Subcutaneous adipose tissue (tissue), 4 donors: Measurements from ENCODE around the gene KIAA0232. TPM values are rescaled to one million over a fixed set of nuclear protein-coding genes. Genes with fewer than 3 reads are reported as not detected.

Source experiments
- total RNA-seq, 4 donors: library from RNA; depleted of rRNA; stranded (reverse); fragments of >200 nt; gene quantifications; one replicate each; pipeline ENCODE4 v1.1.0, GENCODE V29; 2016
- TF ChIP-seq, protein P1 (sequence below): fragments of 450-650 bp; IDR thresholded peaks from one replicate; pipeline ENCODE4 v1.5.1; 2016; ENCODE audit warnings: low read depth, mild to moderate bottlenecking, control low read depth, antibody characterized with exemption, moderate library complexity

Gene KIAA0232
- total RNA-seq, 4 donors from 2014 or later, result 24.3 to 36.5 (median 31.0) TPM

- TF ChIP-seq, protein P1, sequence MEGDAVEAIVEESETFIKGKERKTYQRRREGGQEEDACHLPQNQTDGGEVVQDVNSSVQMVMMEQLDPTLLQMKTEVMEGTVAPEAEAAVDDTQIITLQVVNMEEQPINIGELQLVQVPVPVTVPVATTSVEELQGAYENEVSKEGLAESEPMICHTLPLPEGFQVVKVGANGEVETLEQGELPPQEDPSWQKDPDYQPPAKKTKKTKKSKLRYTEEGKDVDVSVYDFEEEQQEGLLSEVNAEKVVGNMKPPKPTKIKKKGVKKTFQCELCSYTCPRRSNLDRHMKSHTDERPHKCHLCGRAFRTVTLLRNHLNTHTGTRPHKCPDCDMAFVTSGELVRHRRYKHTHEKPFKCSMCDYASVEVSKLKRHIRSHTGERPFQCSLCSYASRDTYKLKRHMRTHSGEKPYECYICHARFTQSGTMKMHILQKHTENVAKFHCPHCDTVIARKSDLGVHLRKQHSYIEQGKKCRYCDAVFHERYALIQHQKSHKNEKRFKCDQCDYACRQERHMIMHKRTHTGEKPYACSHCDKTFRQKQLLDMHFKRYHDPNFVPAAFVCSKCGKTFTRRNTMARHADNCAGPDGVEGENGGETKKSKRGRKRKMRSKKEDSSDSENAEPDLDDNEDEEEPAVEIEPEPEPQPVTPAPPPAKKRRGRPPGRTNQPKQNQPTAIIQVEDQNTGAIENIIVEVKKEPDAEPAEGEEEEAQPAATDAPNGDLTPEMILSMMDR, result no peak
These were observed 14.0 kb upstream of the KIAA0232 start for GRCh38 chr4:6768539-6768905.

GRCh38 chr4:6769233-6769988 is 13.1 kb upstream of the KIAA0232 start:
- TF ChIP-seq, protein P1, result no peak

DNA sequence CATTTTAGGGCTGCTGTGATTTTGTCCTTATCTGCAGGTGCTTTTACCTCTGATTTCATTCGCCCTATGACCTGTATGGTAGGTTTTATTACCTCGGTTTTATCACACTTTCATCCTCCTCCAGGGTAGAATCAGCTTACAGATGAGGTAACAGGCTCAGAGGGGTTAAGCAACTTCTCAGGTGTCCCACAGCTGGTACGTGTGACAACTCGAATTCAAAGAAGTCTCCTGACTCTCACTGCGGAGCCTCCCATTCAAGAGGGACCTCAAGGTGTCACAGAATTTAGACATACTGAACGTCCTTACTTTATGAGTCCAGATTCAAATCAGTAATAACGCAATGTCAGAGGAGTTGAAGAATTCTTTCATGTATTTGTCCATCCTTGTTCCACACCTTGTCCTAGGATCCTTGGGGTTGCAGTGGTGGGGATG is 12.5 kb upstream of the KIAA0232 start:
- TF ChIP-seq, protein P1, result no peak

DNA sequence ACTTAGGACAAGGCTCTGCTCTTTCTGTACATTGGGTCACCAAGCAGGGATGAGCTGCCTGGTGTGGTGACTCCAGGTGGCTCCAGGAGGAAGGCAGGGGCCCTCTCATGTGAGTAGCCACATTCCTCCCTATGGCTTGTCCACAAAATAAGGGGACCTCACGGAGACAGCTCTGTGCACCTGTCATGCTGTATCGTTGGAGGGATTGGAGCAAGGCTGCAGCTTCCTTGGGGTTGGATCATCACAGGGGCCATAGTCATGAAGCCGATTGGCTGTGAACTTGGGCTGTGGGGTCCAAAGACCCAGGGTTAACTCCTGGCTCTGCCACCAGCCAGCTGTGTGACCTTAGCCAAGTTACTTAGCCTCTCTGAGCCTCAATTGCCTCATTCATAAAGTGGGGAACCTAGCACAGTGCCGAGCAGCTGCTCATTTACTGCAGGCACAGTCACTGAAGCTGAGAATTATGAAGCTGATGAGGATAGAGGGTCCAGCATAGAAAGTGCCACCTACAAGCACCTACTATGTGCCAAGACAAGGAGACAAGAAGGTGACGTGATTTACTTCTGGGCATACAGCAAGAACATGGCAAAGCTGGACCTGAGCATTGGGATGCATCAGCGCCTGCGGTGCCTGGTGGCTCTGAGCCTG is 11.8 kb upstream of the KIAA0232 start:
- TF ChIP-seq, protein P1, result no peak

DNA sequence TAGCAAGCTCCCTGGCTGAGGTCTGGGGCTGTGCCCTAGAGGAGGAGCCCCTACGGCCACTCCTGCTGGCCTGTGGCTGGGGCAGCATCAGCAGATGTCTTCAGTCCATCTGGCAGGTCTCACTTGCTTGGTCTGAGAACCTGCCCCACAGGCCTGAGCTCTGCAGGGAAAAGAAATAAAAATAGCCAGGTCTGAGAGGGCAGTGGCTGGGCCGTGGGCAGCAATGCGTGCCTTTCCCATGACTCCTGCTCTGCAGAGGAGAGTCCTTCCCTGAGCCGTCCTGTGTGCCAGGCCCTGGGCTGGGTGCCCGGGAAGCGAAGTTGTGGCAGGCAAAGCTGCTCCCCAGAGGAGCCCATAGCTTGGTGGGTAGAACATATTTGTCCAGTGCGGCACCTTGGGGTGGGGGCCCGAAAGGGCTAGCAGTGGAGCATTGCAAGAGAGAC is 11.3 kb upstream of the KIAA0232 start:
- TF ChIP-seq, protein P1, result no peak

- TF ChIP-seq, protein P1, result no peak
These were observed 10.2 kb upstream of the KIAA0232 start for GRCh38 chr4:6772223-6772928.

- TF ChIP-seq, protein P1, result no peak
These were observed 9.4 kb upstream of the KIAA0232 start for GRCh38 chr4:6773106-6773505.
